H7 (cell line): ENCODE measurements around the gene SLC39A11. TPM values are rescaled to one million over a fixed set of nuclear protein-coding genes. Genes with fewer than 3 reads are reported as not detected.
"Not testable (repeated sequence)": the region's sequence is repeated elsewhere in the genome, so short reads cannot be mapped to it uniquely, and the experiment has no call there.

Experiments
- DNase-seq: peaks from one replicate; pipeline ENCODE4 v3.0.0; 2012
- H3K27me3 ChIP-seq: 2 replicates; pipeline ENCODE4 v1.6.0; 2011; ENCODE audit warnings: mild to moderate bottlenecking, low read length; ENCODE audit not compliant: control insufficient read depth, insufficient read depth
- H3K36me3 ChIP-seq: replicated peaks from 2 replicates; pipeline ENCODE4 v1.5.1; 2011; ENCODE audit warnings: low read length; ENCODE audit not compliant: control insufficient read depth, insufficient read depth
- H3K4me3 ChIP-seq: 2 replicates; pipeline ENCODE4 v1.5.1; 2011; ENCODE audit warnings: low read depth, mild to moderate bottlenecking, control low read depth, low read length, moderate library complexity; ENCODE audit not compliant: insufficient read depth
- total RNA-seq: library from RNA; depleted of rRNA; stranded (reverse); fragments of >200 nt; shearing (Covaris generic); gene quantifications from 2 replicates; pipeline ENCODE4 v1.2.3, GENCODE V29; 2014

SLC39A11 gene
- total RNA-seq, 1 experiment from 2014 or later = 6.8 TPM

DNA sequence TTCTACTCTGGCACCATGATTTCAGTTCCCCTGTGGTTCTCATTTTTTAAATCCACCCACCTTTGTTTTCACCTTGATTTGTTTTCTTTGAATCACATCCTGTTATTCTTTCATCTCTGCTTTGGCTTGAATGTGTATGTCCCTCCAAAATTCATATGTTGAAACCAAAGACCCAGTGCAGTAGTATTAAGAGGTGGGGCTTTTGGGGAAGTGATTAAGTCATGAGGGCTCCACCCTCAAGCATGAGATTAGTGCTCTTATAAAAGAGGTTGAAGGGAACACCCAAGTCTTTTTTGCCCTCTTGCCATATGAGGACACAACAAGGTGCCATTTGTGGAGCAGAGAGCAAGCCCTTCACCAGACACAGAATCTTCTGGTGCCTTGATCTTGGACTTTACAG is 382.3 kb downstream of the SLC39A11 start:
- DNase-seq = no peak
- no peaks in the 10 kb centered on the region for H3K27me3 ChIP-seq
- H3K4me3 ChIP-seq = no peak overlapping the region
- no peaks in the 10 kb centered on the region for H3K36me3 ChIP-seq

DNA sequence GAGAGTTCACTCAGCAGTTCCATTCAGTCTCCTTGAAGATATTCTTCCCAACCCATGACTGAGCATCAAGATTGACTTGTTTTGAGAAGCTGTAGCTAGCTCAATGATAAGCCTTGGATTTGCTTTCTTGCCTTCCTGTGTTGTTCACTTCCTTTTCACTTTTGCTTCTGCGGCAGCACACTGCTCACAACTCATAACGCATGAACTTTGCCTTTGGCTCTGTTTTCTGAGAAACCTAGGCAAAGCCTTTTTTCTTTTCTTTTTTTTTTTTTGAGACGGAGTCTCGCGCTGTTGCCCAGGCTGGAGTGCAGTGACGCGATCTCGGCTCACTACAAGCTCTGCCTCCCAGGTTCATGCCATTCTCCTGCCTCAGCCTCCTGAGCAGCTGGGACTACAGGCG is 383.8 kb downstream of the SLC39A11 start:
- not testable (repeated sequence) for H3K4me3 ChIP-seq, H3K36me3 ChIP-seq, H3K27me3 ChIP-seq, DNase-seq

DNA sequence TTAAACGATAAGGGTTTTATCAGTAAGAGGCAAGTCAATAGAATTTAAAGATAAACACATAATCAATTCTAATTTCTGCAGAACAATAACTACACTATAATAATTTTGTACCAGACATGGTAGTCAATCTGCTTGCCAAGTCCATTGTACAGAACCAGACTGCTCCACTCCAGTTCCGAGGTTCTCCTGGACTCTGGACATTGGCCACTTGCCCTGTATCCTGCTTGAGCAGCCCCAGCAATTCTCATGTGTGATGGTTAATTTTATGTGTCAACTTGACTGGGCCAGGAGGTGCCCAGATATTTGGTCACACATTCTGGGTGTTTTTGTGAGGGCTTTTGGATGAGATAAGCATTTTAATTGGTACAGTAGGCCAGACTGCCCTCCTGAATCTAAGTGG is 384.6 kb downstream of the SLC39A11 start:
- no peaks in the 10 kb centered on the region for H3K36me3 ChIP-seq
- DNase-seq = no peak
- no peak overlapping the region for H3K4me3 ChIP-seq
- H3K27me3 ChIP-seq = no peaks in the 10 kb centered on the region

DNA sequence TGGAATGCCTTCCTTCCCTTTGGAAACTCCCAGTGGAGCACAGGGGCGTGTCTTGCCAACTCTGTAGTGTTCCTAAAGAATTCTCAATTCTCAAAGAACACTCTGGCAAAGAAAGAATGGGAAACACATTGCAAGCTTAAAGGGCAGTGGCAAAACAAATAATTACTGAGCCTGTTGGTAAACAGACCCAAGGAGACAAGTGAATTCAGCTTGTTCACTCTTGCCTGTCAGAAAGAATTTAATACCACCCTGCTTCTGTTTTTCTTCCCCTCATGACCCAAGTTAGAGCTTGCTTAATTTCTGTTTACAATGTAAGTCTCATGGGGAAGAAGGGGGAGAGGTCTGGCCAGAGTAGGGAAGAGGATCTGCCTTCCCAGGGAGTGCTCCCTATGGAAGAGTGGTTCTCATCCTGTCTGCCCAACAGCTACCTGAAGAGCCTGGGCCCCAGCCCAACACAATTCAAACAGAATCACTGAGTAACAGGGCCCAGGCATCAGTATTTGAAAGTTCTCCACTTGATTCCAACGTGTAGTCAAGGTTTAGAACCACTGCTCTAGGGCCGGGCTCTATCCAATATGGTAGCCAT is 386.0 kb downstream of the SLC39A11 start:
- no peaks in the 10 kb centered on the region for H3K27me3 ChIP-seq
- no peak overlapping the region for H3K4me3 ChIP-seq
- no peak for DNase-seq
- no peaks in the 10 kb centered on the region for H3K36me3 ChIP-seq

DNA sequence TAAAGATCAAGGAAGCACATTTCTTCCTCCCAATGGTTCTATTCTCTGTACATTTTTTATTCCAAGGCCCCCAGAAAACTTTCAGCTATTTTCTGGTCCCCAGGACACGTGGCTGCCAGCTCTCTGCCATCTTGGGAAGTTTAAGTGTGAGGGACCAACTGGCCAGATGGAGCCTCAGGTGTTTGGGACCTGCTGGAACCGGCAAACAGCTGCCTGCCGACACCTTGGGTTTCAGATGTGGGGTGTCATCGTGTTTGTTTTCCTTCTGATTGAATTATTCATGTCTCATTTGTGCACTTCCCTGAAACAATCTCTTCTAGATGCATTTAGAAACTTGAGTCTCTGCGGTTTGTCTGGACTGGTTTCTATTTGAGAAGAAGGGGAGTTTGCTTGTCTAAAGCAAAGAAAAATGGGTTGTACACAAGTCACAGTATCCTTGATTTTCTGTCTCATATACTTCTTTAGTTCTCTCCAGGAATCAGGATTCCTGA is 386.5 kb downstream of the SLC39A11 start:
- no peaks in the 10 kb centered on the region for H3K36me3 ChIP-seq
- H3K27me3 ChIP-seq = no peaks in the 10 kb centered on the region
- no peak for DNase-seq
- no peak overlapping the region for H3K4me3 ChIP-seq

DNA sequence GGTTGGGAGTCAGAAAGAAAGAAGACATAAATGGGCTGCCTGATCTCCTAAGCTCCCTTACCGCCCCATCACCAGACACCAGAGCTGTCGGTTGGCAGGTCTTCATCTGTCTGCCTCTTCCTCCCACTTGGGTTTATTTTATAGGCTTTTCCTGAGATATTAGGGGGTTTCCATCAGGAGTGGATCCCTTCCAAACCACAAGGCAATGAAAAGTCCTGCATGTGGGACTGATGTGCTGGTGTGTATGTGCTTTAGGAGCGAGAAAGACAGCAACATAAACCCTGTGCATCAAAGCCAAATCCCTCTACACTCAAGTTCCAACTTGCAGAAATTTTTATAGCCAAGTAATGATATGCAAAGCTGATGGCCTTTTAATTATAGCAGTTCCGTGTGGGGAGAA is 389.5 kb downstream of the SLC39A11 start:
- Histone ChIP-seq H3K27me3 (no peaks in the 10 kb centered on the region), H3K4me3 (no peak overlapping the region), H3K36me3 (no peaks in the 10 kb centered on the region)
- DNase-seq = no peak

DNA sequence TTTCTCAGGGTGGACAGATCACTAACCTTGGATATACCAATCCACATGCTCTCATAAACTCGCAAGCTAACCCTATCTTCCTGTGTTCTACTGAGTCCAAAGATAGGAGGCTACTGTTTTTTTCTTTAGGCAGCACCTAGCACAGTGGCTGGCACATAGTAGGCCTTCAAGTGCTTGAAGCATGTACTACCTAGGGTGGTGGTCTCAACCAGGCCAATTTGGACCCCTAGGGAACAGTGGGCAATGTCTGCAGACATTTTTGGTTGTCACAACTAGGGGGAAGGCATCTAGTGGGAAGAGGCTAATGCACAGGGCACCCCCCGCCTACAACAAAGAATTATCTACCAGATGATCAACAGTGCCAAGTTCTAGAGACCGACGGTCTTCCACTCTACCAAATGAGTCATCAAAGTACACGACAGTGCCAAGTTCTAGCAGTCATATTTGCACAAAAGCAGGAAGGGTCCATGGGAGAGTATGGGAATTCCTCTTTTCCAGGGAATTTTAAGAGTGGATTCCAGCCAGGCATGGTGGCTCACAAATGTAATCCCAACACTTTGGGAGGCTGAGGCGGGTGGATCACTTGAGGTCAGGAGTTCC is 390.3 kb downstream of the SLC39A11 start:
- no peak for DNase-seq
- Histone ChIP-seq H3K4me3 (no peak overlapping the region), H3K36me3 (no peaks in the 10 kb centered on the region), H3K27me3 (no peaks in the 10 kb centered on the region)

DNA sequence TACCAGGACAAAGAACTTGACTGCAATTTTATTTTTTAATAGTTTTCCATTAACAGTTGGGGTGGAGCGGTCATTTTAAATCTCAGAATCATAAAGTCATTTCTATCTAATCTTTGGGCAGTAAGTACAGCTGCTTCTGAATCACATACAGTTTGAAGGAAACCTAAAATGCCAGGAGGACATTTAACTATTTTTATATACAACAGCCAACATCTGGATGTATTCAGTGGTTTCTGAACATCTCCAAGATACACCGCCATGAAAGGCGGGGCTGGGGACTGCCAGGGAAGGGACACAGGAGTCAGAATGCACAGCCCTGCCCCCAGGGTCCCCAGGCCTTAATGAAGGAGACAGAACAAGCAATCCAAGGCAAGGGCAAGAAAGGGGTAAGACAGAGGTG is 392.3 kb downstream of the SLC39A11 start:
- Histone ChIP-seq H3K4me3 (no peak overlapping the region), H3K36me3 (no peaks in the 10 kb centered on the region), H3K27me3 (no peaks in the 10 kb centered on the region)
- no peak for DNase-seq

DNA sequence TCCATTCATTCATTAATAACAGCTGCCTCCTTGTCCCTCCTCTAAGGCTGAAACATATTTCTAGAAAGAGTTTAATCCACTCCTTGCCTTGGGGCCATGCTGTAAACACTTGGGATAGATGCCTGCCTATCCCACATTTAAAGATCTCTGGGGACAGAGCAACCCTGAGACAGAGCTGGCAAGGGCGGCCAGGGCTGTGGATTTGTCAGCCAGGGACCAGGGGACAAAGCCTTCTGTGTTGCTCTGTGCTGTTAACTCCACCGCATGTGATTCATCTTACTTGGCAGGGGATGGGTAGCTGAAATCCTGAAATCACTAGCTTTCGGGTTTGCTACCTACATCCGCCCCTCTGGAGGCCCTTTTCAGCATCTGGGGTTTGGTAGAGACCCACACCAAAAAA is 392.9 kb downstream of the SLC39A11 start:
- no peaks in the 10 kb centered on the region; the same call in 1 of the 2 replicates for H3K27me3 ChIP-seq
- no peak overlapping the region for H3K4me3 ChIP-seq
- DNase-seq = no peak
- no peaks in the 10 kb centered on the region for H3K36me3 ChIP-seq

DNA sequence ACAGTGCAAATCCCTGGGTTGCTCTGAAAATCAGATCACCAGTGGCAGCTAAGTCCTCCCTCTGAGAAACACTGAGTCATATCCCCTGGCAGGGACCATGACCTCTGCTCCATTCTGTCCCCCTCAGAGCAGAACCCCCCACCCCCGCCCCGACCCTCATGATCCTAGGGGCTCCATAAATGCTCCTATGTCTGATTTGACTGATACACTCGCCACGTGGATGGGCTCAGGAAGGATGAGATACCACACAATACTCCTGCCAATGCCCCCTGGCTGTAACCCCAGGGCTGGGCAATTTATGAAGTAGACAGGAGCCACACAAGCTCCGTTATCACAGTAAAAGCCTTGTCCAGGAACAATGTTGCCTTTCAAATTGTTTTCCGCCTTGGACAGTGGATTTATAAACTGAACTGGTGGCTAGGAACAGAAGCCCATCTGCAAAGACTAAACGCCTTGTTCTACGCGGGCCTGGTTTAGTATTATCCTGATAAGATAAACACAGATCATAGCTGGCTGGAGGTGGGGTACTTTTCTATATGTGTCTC is 394.8 kb downstream of the SLC39A11 start:
- H3K27me3 ChIP-seq = no peaks in the 10 kb centered on the region; the same call in 1 of the 2 replicates
- H3K4me3 ChIP-seq = no peak overlapping the region
- no peak for DNase-seq
- H3K36me3 ChIP-seq = no peaks in the 10 kb centered on the region

DNA sequence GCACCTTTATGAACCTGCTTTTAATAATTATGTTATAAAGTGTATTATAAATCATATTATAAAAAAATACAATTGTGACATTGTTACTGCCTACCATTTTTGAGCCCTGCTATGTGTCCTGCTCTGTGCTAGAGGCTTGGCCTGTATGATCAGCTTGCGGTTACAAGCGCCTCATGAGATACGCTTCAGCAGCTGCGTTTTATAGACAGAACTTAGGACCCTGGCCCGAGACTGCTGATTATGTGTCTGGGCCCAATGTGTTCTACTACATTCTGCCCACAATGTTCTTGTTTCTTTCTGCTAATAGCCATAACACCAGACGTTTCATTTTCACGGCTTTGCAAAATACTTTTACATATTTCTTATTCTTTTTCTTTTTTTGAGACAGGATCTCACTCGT is 395.8 kb downstream of the SLC39A11 start:
- H3K4me3 ChIP-seq = no peak overlapping the region
- H3K36me3 ChIP-seq = no peaks in the 10 kb centered on the region
- no peak for DNase-seq
- H3K27me3 ChIP-seq = no peaks in the 10 kb centered on the region; the same call in 1 of the 2 replicates

DNA sequence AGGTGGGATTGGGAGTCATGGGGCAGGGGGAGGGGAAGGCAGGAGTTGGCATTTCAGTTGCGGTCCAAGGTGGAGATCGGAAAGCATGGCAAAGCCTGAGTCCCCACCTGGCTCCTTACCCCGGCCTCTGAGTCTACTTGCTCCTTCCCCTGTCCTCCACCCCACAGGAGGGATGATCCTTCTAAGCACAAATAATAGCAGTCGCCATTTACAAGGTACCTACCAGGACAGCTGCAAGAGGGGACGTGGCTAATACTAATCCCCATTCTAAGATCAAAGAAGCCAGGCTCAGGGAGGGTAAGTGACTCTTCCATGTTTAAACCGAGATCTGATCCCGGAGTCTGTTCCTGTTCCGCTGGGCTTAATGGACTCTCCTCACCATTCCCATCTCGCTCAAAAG is 396.3 kb downstream of the SLC39A11 start:
- Histone ChIP-seq H3K36me3 (no peaks in the 10 kb centered on the region), H3K4me3 (no peak overlapping the region), H3K27me3 (no peaks in the 10 kb centered on the region; the same call in 1 of the 2 replicates)
- no peak for DNase-seq

DNA sequence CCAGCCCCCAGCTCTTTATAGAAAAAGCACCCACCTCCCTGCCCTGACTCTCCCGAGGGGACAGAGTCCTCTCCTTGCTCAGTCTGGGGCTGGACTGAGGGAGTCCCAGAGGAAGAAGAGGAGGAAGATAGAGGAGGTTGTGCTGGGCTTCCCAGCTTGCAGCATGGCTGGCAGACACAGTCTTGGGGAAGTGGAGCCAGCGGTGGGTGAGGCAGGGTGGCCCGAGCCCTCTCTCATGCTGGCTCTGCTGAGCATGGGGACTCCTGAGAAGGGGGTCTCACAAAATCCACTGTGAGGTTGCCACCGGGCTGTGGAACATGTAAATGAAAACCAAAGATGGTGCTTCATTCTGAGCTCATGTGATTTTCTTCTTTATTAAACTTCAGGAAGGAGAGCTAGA is 398.5 kb downstream of the SLC39A11 start:
- no peak overlapping the region for H3K4me3 ChIP-seq
- DNase-seq = no peak
- H3K27me3 ChIP-seq = no peaks in the 10 kb centered on the region; the same call in 1 of the 2 replicates
- no peaks in the 10 kb centered on the region for H3K36me3 ChIP-seq

DNA sequence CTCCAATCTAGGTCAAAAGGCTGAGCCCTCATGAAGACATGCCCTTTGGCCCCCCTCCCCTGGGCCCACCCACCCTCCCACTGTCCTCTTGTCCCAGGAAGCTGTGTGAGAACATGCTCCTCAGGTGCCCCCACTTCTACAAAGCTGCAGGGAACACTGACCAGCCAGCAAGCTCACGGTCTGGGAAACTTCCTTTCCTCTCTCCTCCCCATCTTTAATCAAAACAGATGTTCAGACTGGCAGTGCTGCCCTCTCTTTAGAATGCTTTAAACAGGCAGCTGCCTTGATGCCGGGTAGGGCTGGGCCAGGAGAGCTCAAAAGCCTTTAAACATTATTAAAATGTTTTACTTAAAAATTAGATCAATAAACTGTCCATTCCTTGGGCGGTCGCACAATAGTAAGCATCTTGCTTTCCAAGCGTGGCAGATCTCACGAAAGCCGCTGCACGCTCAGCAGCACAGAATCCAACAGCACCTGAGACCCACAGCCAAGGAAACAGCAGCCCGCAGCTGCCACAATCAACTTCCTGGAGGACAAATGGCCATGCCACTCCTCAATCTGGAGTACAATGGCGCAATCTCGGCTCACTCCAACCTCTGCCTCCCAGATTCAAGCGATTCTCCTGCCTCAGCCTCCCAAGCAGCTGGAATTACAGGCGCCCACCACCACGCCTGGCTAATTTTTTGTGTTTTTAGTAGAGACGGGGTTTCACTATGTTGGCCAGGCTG is 399.2 kb downstream of the SLC39A11 start:
- no peak overlapping the region for H3K4me3 ChIP-seq
- no peak for DNase-seq
- no peaks in the 10 kb centered on the region; the same call in 1 of the 2 replicates for H3K27me3 ChIP-seq
- H3K36me3 ChIP-seq = no peaks in the 10 kb centered on the region

DNA sequence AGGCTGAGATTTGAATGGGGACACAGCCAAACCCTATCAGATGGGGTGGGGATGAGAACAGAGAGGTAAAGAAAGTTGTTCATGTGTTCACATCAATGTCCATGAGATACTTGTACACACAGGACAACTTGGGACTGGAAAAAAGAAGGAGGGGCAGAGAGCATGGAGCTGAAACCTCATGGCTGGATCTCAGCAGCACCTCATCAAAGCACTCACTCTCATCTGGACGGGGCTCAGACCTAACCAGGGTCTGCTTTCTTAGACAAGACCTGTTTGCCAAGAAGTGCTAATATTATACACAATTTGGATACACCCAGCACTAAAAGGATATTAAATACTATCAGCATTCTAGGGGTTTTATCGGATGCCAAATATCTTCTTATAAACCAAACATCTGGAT is 399.8 kb downstream of the SLC39A11 start:
- Histone ChIP-seq H3K27me3 (no peaks in the 10 kb centered on the region; the same call in 1 of the 2 replicates), H3K4me3 (no peak overlapping the region), H3K36me3 (no peaks in the 10 kb centered on the region)
- DNase-seq = no peak
